Measurements from ENCODE around the gene RGS6. TPM values are rescaled to one million over a fixed set of nuclear protein-coding genes. Genes with fewer than 3 reads are reported as not detected.

RGS6 gene
- total and polyA plus RNA-seq, 4 donors: 0.21 to 5.4 (median 0.45) TPM

GRCh38 chr14:72270147-72270727, 338.0 kb downstream of the RGS6 start:
- Histone ChIP-seq H3K9me3 (ENCODE audit: control insufficient read depth in 4 of 4, insufficient read depth in 3 of 4, low read length in 3 of 4) (peaks cover 0 to 3% (median 0%) of the 10 kb centered on the region in 4 donors), H3K27ac (ENCODE audit: low read depth in 1 of 2, low read length in 1 of 2) (no peak overlapping the region), H3K4me3 (no peak overlapping the region), H3K27me3 (ENCODE audit: control insufficient read depth in 3 of 3, insufficient read depth in 3 of 3, low read length in 2 of 3) (no peaks in the 10 kb centered on the region), H3K36me3 (ENCODE audit: control insufficient read depth in 4 of 4, insufficient read depth in 4 of 4, low read length in 4 of 4) (no peaks in the 10 kb centered on the region), H3K4me1 (ENCODE audit: control insufficient read depth in 5 of 5, insufficient read depth in 5 of 5, low read length in 5 of 5) (no peaks in the 10 kb centered on the region), H3K9ac (ENCODE audit: insufficient read depth in 1 of 2, low read length in 2 of 2) (no peak overlapping the region)
- no peak for TF ChIP-seq CTCF (IDR thresholded peaks at IDR 0.05; ENCODE audit: control extremely low read depth, extremely low read depth)
- DNase-seq (no peak), ATAC-seq (ENCODE audit: insufficient read depth, low FRiP score) (no peak)
- 43 to 55% methylated on average over 5 of the region's 5 CpGs for WGBS, 2 donors

GRCh38 chr14:72270749-72271148, 338.5 kb downstream of the RGS6 start:
- H3K4me1 ChIP-seq (ENCODE audit: control insufficient read depth in 5 of 5, insufficient read depth in 5 of 5, low read length in 5 of 5): no peaks in the 10 kb centered on the region
- H3K9me3 ChIP-seq (ENCODE audit: control insufficient read depth in 4 of 4, insufficient read depth in 3 of 4, low read length in 3 of 4): peaks cover 0 to 3% (median 0%) of the 10 kb centered on the region in 4 donors
- H3K9ac ChIP-seq (ENCODE audit: insufficient read depth in 1 of 2, low read length in 2 of 2): no peak overlapping the region
- no peak overlapping the region for H3K4me3 ChIP-seq
- TF ChIP-seq CTCF (IDR thresholded peaks at IDR 0.05; ENCODE audit: control extremely low read depth, extremely low read depth): no peak
- WGBS, 2 donors: 89 to 94% methylated on average over 3 of the region's 3 CpGs
- ATAC-seq (ENCODE audit: insufficient read depth, low FRiP score) (no peak), DNase-seq (no peak)
- H3K27ac ChIP-seq (ENCODE audit: low read depth in 1 of 2, low read length in 1 of 2): no peak overlapping the region
- no peaks in the 10 kb centered on the region for H3K36me3 ChIP-seq (ENCODE audit: control insufficient read depth in 4 of 4, insufficient read depth in 4 of 4, low read length in 4 of 4)
- H3K27me3 ChIP-seq (ENCODE audit: control insufficient read depth in 3 of 3, insufficient read depth in 3 of 3, low read length in 2 of 3): no peaks in the 10 kb centered on the region

GRCh38 chr14:72275242-72275641, 343.0 kb downstream of the RGS6 start:
- peaks cover 0 to 3% (median 0%) of the 10 kb centered on the region in 4 donors for H3K9me3 ChIP-seq (ENCODE audit: control insufficient read depth in 4 of 4, insufficient read depth in 3 of 4, low read length in 3 of 4)
- 87 to 92% methylated on average over 1 of the region's 1 CpG for WGBS, 2 donors
- DNase-seq: no peak
- no peaks in the 10 kb centered on the region for H3K4me1 ChIP-seq (ENCODE audit: control insufficient read depth in 5 of 5, insufficient read depth in 5 of 5, low read length in 5 of 5)
- TF ChIP-seq CTCF (IDR thresholded peaks at IDR 0.05; ENCODE audit: control extremely low read depth, extremely low read depth): no peak
- H3K4me3 ChIP-seq: no peak overlapping the region
- no peak overlapping the region for H3K27ac ChIP-seq (ENCODE audit: low read depth in 1 of 2, low read length in 1 of 2)
- H3K9ac ChIP-seq (ENCODE audit: insufficient read depth in 1 of 2, low read length in 2 of 2): no peak overlapping the region
- no peaks in the 10 kb centered on the region for H3K36me3 ChIP-seq (ENCODE audit: control insufficient read depth in 4 of 4, insufficient read depth in 4 of 4, low read length in 4 of 4)
- ATAC-seq (ENCODE audit: insufficient read depth, low FRiP score): no peak
- no peaks in the 10 kb centered on the region for H3K27me3 ChIP-seq (ENCODE audit: control insufficient read depth in 3 of 3, insufficient read depth in 3 of 3, low read length in 2 of 3)

GRCh38 chr14:72278316-72278715, 346.1 kb downstream of the RGS6 start:
- DNase-seq: no peak
- Histone ChIP-seq H3K27ac (ENCODE audit: low read depth in 1 of 2, low read length in 1 of 2) (no peak overlapping the region), H3K27me3 (ENCODE audit: control insufficient read depth in 3 of 3, insufficient read depth in 3 of 3, low read length in 2 of 3) (no peaks in the 10 kb centered on the region), H3K4me1 (ENCODE audit: control insufficient read depth in 5 of 5, insufficient read depth in 5 of 5, low read length in 5 of 5) (no peaks in the 10 kb centered on the region), H3K36me3 (ENCODE audit: control insufficient read depth in 4 of 4, insufficient read depth in 4 of 4, low read length in 4 of 4) (no peaks in the 10 kb centered on the region), H3K4me3 (no peak overlapping the region), H3K9ac (ENCODE audit: insufficient read depth in 1 of 2, low read length in 2 of 2) (no peak overlapping the region), H3K9me3 (ENCODE audit: control insufficient read depth in 4 of 4, insufficient read depth in 3 of 4, low read length in 3 of 4) (peaks cover 0 to 4% (median 2%) of the 10 kb centered on the region in 4 donors)
- no peak for TF ChIP-seq CTCF (IDR thresholded peaks at IDR 0.05; ENCODE audit: control extremely low read depth, extremely low read depth)
- WGBS, 2 donors: 93% methylated on average over 3 of the region's 3 CpGs
- no peak for ATAC-seq (ENCODE audit: insufficient read depth, low FRiP score)

All from lung (tissue), 12 donors.